GM18873 (cell line): ENCODE results near the gene RNF8.
"Not testable (repeated sequence)": the region's sequence is repeated elsewhere in the genome, so short reads cannot be mapped to it uniquely, and the experiment has no call there.

ENCODE experiments used
- ATAC-seq: cut with Tn5 transposase; IDR thresholded peaks from one replicate; pipeline ENCODE4 v1.9.1; 2021; ENCODE audit warnings: mild to moderate bottlenecking, moderate library complexity, moderate number of reproducible peaks; ENCODE audit not compliant: unreplicated experiment, low FRiP score

RNF8 gene

GRCh38 chr6:37321101-37321500 is 32.7 kb upstream of the RNF8 start:
- no peak for ATAC-seq

- no peak for ATAC-seq
These were observed 32.0 kb upstream of the RNF8 start for GRCh38 chr6:37321516-37322415.

- no peak for ATAC-seq
These were observed 30.2 kb upstream of the RNF8 start for GRCh38 chr6:37323580-37323979.

- no peak for ATAC-seq
These were observed 29.4 kb upstream of the RNF8 start for GRCh38 chr6:37324131-37325033.

GRCh38 chr6:37330345-37330744 is 23.4 kb upstream of the RNF8 start:
- ATAC-seq = not testable (repeated sequence)

- no peak for ATAC-seq
These were observed 22.7 kb upstream of the RNF8 start for GRCh38 chr6:37331047-37331446.

GRCh38 chr6:37332894-37333293 is 20.9 kb upstream of the RNF8 start:
- ATAC-seq = no peak

- ATAC-seq = no peak
These were observed 19.7 kb upstream of the RNF8 start for GRCh38 chr6:37334047-37334446.

GRCh38 chr6:37338317-37338716 is 15.5 kb upstream of the RNF8 start:
- ATAC-seq = not testable (repeated sequence)

- ATAC-seq = no peak
These were observed 15.0 kb upstream of the RNF8 start for GRCh38 chr6:37338745-37339255.

GRCh38 chr6:37339741-37340638 is 13.8 kb upstream of the RNF8 start:
- ATAC-seq = no peak

GRCh38 chr6:37340639-37340943 is 13.2 kb upstream of the RNF8 start:
- ATAC-seq = no peak

- ATAC-seq = no peak
These were observed 10.5 kb upstream of the RNF8 start for GRCh38 chr6:37343248-37343647.

- no peak for ATAC-seq
These were observed 9.5 kb upstream of the RNF8 start for GRCh38 chr6:37344308-37344707.

GRCh38 chr6:37345804-37346203 is 8.0 kb upstream of the RNF8 start:
- not testable (repeated sequence) for ATAC-seq

GRCh38 chr6:37347177-37347576 is 6.6 kb upstream of the RNF8 start:
- ATAC-seq = no peak

- no peak for ATAC-seq
These were observed 6.1 kb upstream of the RNF8 start for GRCh38 chr6:37347670-37348111.

- ATAC-seq = no peak
These were observed 2.8 kb upstream of the RNF8 start for GRCh38 chr6:37351027-37351426.

- ATAC-seq = no peak
These were observed 1.4 kb upstream of the RNF8 start for GRCh38 chr6:37352384-37352783.
